HG03469 (cell line): ENCODE measurements around the gene MAP3K3.

Source experiments
- ATAC-seq: cut with Tn5 transposase; IDR thresholded peaks from one replicate; pipeline ENCODE4 v1.9.1; 2021; ENCODE audit warnings: mild to moderate bottlenecking, moderate library complexity, moderate number of reproducible peaks; ENCODE audit not compliant: unreplicated experiment

Gene MAP3K3

GRCh38 chr17:63692195-63692816 lies 70.1 kb downstream of the MAP3K3 start:
- no peak for ATAC-seq

DNA sequence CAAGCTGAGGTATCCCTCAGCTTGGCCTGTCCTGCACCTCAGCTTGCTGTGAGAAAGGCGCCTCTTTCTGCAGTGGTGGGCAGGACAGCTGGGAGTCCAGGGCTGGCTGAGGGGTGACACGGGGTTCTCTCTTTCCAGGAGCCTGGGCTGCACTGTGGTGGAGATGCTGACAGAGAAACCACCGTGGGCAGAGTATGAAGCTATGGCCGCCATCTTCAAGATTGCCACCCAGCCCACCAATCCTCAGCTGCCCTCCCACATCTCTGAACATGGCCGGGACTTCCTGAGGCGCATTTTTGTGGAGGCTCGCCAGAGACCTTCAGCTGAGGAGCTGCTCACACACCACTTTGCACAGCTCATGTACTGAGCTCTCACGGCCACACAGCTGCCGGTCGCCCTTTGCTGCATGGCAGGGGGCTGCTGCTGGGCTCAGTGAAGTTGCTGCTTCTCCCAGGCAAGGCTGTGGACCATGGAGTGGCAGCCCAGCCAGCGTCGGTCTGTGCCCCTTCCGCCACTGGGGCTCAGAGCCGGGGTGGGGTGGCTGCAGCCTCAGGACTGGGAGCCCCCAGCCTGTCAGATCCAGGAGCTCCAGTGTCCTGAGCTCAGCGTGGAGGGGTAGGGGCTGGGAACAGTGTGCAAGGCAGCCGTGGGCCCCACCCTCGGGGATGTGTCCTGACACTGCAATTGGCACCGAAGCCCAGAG lies 71.3 kb downstream of the MAP3K3 start:
- no peak for ATAC-seq

DNA sequence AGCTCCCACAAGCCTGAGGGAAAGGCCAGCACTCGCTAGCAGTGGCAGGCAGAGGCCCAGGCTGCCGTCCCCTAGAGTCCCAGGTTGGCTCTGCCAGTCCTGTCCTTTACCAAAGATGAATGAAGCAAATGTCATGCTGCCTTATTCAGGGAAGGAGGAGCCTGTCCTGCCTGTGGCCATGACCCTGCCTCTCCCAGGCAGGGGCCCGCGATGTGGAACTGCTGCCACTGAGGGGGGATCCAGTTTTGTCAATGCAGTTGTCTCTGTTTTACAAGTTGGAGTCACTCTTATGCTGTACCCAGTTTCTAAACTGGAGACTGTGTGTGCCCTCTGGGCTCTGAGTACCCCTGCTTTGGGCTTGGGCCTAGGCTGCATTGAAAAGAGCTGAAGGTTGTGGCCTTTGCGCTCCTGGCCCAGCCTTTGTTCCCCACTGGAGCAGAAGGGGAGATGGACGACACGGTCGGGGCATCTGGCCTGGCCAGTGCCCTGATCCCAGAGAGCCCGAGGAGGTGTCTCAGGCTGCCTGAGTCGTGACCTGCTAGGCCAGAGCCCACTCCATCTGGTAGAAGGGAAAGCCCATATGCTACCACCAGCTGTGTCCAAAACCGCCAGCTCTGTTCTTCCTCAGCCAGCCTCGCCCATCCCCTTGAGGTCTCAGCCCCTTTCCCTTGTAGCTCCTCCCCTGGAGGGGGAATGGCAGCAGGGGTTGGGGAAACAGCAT lies 72.2 kb downstream of the MAP3K3 start:
- ATAC-seq, result no peak

DNA sequence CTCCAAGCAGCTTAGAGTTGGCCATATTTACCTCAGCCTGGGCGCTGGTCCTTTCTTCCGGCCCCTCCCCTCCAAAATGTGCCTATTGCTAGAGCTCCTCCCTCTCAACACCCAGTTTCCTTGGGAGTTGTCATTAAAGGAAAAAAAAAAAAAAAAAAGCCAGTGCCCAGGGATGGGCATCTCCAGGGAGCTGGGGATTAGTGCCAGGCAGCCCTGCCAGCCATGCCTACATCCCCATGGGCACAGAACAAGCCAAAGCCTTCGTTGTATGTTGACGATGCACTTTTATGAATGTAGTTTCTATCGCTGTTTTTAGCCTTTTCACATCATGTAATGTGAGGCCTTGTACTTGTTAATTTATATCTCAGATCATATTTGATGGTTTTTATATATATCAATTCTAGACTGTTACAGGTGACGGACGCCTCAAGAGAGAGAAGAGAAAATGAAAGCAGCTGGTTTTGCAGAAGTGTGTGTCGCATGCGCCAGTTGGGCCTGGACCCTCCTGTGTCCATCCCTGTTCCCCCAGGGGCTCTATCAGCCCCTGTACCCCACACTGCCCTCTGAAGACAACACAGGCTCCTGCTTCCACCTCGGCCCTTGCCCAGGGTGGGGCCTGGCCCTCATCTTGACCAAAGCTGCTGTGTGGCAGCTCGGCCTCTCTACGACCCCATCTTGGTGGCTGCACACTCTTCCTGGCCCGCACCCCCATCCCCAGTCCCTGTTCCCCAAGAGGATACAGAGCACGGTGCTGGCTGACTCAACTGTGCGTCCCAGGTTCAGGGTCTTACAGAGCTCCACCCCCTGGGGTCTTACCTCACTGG lies 72.9 kb downstream of the MAP3K3 start:
- no peak for ATAC-seq

DNA sequence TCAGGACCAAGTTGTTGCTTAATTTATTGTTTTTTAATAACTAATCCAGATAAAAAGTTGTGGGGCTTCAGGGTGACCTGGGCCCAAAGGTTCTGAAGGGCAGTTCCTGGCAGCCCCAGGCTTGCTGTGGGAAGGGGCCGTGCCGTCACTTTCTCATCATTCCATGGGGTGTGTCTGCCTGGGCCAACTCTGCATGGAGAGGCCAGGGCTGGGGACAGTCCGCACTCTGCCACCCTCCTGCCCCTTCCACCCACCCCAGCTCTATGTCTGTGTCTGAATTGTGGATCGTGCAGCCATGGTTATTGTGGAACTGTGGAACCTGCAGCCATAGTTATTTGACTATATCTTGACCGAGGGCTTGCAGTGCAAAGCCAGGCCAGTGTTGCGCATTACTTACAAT lies 73.7 kb downstream of the MAP3K3 start:
- ATAC-seq, result no peak

- no peak for ATAC-seq
Observed at GRCh38 chr17:63696381-63696961, 74.3 kb downstream of the MAP3K3 start.

- ATAC-seq, result no peak
Observed at GRCh38 chr17:63697341-63698286, 75.4 kb downstream of the MAP3K3 start.

- ATAC-seq, result no peak
Observed at GRCh38 chr17:63698381-63698885, 76.2 kb downstream of the MAP3K3 start.

- ATAC-seq, result no peak
Observed at GRCh38 chr17:63698886-63699637, 76.8 kb downstream of the MAP3K3 start.

GRCh38 chr17:63699638-63700527 lies 77.7 kb downstream of the MAP3K3 start, which contains the start of gene LIMD2:
Gene LIMD2 (minus strand): TSS chr17:63700125. CDS start chr17:63699298, 827 bp downstream.
- no peak for ATAC-seq

DNA sequence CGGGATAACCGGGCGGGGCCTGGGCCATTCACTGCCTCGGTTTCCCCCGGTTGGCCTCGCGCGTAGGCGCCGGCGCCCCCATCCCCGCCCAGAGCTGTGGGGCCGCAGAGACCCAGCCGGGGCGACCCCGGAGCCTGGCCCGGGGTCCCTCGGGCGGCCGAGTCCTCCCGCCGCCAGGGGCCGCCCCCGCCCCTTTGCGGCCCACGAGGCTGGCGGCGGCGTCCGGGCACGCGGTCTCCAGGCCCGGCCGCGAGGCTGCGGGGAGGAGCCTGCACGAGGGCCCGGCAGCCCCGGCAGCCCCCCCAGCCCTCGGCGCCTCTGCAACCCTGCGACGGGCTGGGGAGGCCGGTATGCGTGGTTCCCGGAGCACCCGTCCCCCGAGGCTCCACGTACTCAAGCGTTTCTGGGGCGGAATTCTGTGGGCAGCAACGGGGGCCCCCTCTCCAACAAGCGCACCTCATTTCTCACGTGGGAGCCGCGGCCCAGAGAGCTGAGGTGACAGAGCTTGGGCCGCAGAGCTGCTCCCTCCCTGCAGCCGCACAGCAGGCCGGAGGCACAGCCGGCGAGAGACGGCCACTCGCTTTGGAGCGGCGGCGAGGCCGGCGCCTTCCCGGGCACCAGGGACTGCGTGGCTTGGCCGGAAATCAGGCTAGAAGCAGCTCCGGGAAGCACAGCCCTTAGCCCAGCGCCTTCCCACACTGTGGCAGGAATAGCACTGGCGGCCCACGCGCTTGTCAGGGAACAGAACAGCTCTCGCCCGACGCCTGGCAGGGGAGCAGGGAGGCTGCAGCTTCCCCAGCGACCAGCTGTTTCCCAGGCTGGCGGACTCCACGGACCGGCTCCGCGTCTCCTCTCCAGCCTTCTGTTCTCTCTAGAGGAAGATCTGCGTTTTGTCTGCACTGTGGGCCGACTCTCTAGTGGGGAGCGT lies 78.6 kb downstream of the MAP3K3 start:
- no peak for ATAC-seq

DNA sequence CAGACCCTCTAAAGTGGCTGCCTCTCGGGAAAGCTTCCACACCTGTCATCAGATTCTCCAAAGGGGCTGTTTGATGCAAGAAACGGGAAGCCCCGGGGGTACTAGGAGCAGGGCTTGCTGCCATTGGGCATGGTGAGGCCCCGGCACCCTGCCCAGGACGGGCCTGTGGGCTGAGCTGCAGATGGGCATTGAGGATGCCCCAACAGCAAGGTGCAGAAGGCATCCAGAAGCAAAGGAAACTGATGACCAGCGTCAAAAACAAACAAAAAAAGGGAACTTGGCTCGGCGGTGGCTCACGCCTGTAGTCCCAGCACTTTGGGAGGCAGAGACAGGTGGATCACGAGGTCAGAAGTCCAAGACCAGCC lies 79.2 kb downstream of the MAP3K3 start:
- ATAC-seq, result no peak

DNA sequence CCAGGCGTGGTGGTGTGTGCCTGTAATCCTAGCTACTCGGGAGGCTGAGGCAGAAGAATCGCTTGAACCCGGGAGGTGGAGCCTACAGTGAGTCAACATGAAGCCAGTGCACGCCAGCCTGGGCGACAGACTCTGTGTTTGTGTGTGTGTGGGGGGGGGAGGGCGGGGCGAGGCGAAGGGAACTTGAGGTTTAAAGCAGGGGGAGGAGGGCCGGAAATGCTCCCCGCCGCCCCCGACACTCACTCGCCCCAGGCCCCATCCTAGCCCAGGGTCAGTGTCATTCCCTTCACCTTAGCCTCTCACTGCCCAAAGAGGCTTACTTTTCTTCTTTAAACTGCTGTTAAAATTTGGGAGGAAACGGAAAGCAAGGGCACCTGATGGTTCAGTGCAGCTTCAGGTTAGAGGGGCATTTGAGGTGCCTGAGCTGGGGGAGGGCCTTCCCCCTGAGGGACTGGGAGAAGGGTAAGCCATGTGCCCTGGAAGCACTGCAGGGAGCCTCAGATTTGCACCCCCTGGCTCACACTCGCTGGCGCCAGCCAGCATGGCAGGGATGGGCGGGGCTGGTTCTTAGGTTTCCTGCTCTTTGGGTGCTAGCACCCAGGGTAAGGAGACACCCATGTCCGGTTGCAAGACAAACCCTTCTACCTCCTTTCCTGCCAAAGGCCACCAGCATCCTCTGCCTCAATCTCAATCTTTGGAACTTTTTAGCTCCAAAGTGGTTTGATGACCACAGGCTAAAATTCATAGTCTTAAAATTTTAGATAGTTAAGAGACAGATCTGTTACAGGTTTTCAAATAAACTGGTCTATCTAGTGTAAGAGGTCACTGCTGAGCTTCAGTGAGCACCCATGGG lies 79.9 kb downstream of the MAP3K3 start:
- ATAC-seq, result no peak

DNA sequence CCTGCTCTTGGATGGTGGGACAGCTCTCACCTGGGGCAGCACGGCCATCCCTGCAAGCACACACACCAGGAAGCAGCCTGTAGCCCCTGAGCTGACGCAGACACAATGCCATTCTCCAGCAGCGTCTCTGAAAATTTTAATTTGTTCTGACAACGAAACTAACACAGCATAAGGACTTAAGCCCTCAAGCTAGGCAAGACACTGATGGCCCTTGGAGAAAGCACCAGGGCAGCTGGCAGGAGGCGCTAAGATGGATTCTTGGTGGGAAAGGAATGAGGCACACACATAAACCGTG lies 80.5 kb downstream of the MAP3K3 start:
- ATAC-seq, result no peak

GRCh38 chr17:63703029-63703428 lies 80.8 kb downstream of the MAP3K3 start:
- ATAC-seq, result no peak
